CD4-positive, alpha-beta T cell (primary cell): ENCODE data around the gene S100A3. TPM values are rescaled to one million over a fixed set of nuclear protein-coding genes. Genes with fewer than 3 reads are reported as not detected.
A peak's percentile ranks its signal among the peaks of the same experiment; 100 is the strongest.

ENCODE experiments used
- ATAC-seq: fragments of 200-7000 bp; cut with Tn5 transposase; one replicate; pipeline ENCODE4 v1.10.0; 2022; ENCODE audit warnings: mild to moderate bottlenecking; ENCODE audit not compliant: poor library complexity
- CTCF ChIA-PET: fragments of 350-600 bp; sonication (Branson Sonifier 250); formaldehyde crosslinking; loops from one replicate; lab custom pipeline; 2021; ENCODE audit warnings: antibody characterized with exemption, inconsistent platforms; lab: Charles Lee
- POLR2A ChIA-PET: fragments of 350-600 bp; sonication (Branson Sonifier 250); formaldehyde crosslinking; loops from one replicate; lab custom pipeline; 2021; ENCODE audit warnings: antibody characterized with exemption, inconsistent platforms; lab: Charles Lee
- DNase-seq, 14 experiments: peaks; one replicate each; pipeline ENCODE4 v3.0.0-alpha.2; 2013 to 2020; ENCODE audit warnings: mixed read lengths in 2 of 14
- H3K27ac ChIP-seq, 2 donors: one replicate each; pipeline versions ENCODE4 v1.5.1 to v1.7.0; 2013; ENCODE audit warnings: low read length in 2 of 2, low read depth in 1 of 2, mild to moderate bottlenecking in 1 of 2
- H3K27me3 ChIP-seq, 2 experiments: 1 replicate in 1 of 2; 2 replicates in 1 of 2; pipeline versions ENCODE4 v1.6.1 to v1.7.0; 2013; ENCODE audit warnings: low read length in 2 of 2, control low read depth in 1 of 2, mild to moderate bottlenecking in 1 of 2, moderate library complexity in 1 of 2; ENCODE audit not compliant: insufficient read depth in 2 of 2, control insufficient read depth in 1 of 2
- H3K36me3 ChIP-seq: one replicate; pipeline ENCODE4 v1.6.1; 2013; ENCODE audit warnings: low read length, control low read depth; ENCODE audit not compliant: insufficient read depth
- H3K4me1 ChIP-seq: one replicate; pipeline ENCODE4 v1.6.1; 2013; ENCODE audit warnings: low read length, control low read depth; ENCODE audit not compliant: insufficient read depth
- H3K4me3 ChIP-seq: one replicate; pipeline ENCODE4 v1.5.1; 2013; ENCODE audit warnings: mild to moderate bottlenecking, low read length, moderate library complexity
- H3K9me3 ChIP-seq, 2 experiments: 1 replicate in 1 of 2; 2 replicates in 1 of 2; pipeline versions ENCODE4 v1.6.1 to v1.7.0; 2013; ENCODE audit warnings: low read length in 2 of 2, mild to moderate bottlenecking in 2 of 2, control low read depth in 1 of 2, moderate library complexity in 1 of 2; ENCODE audit not compliant: control insufficient read depth in 1 of 2, insufficient read depth in 1 of 2
- H3K27ac Mint-ChIP-seq: one replicate; pipeline ENCODE4 v1.8.0; 2020; ENCODE audit warnings: mixed read lengths
- H3K27me3 Mint-ChIP-seq: one replicate; pipeline ENCODE4 v1.8.0; 2021; ENCODE audit warnings: mixed read lengths
- H3K36me3 Mint-ChIP-seq: one replicate; pipeline ENCODE4 v1.8.0; 2021; ENCODE audit warnings: low read depth, mixed read lengths
- H3K4me1 Mint-ChIP-seq: one replicate; pipeline ENCODE4 v1.8.0; 2021; ENCODE audit warnings: low read depth, mixed read lengths
- H3K4me3 Mint-ChIP-seq: one replicate; pipeline ENCODE4 v1.8.0; 2020; ENCODE audit warnings: mild to moderate bottlenecking, mixed read lengths
- H3K9me3 Mint-ChIP-seq: one replicate; pipeline ENCODE4 v1.8.0; 2020; ENCODE audit warnings: mixed read lengths
- CTCF ChIP-seq: fragments of 200-600 bp; IDR thresholded peaks from one replicate; pipeline ENCODE4 v1.8.0; 2022; ENCODE audit warnings: antibody characterized with exemption, mild to moderate bottlenecking
- intact Hi-C, 2 experiments: fragments of 100-400 bp; cut with DNase I in 1 of 2; cut with micrococcal nuclease in 1 of 2; formaldehyde crosslinking; loops; one replicate each; pipeline versions ENCODE4 v1.15.1 to v1.9.0; 2023 to 2025; cut with DNase I, micrococcal nuclease
- total RNA-seq, 174 experiments: library from RNA in 2 of 174; stranded (reverse) in 2 of 174; gene quantifications; one replicate each; pipeline ENCODE4 v1.2.3 and lab custom pipeline; 2021 to 2026

The S100A3 gene
- total RNA-seq, 2 experiments from 2014 or later, result not detected

- no peak for TF ChIP-seq CTCF
- Histone ChIP-seq H3K27me3 (no peaks in the 10 kb centered on the region), H3K4me3 (no peak overlapping the region), H3K9me3 (no peaks in the 10 kb centered on the region), H3K4me1 (peaks cover 91% of the 10 kb centered on the region), H3K27ac (peak overlapping the region; percentile 78 to 83), H3K36me3 (peaks cover 26% of the 10 kb centered on the region)
- no peak for ATAC-seq
- ChIA-PET POLR2A (interaction anchor here (0.5 to 4.4 kb wide), 3 partner anchors 9 to 120 kb away, joined by 3 to 246 read pairs (median 12); partner anchors contain the start of gene S100A6), CTCF (interaction anchor here (2.4 to 6.4 kb wide), 2 partner anchors 9 to 25 kb away, joined by 12 to 55 read pairs; partner anchors contain the start of gene S100A6)
- Mint-ChIP-seq H3K27ac (peak overlapping the region; percentile 98), H3K36me3 (peaks cover 43% of the 10 kb centered on the region), H3K9me3 (no peaks in the 10 kb centered on the region), H3K4me3 (peak overlapping the region; percentile 88), H3K4me1 (peaks cover 83% of the 10 kb centered on the region), H3K27me3 (no peaks in the 10 kb centered on the region)
- DNase-seq, result no peak
- intact Hi-C loops, result no loop called here
These were observed 5.9 kb downstream of the S100A3 start for GRCh38 chr1:153542956-153543711.

GRCh38 chr1:153541641-153542590 is 7.1 kb downstream of the S100A3 start:
- H3K27me3 Mint-ChIP-seq, result no peaks in the 10 kb centered on the region
- ATAC-seq, result no peak
- intact Hi-C loops, result no loop called here
- Histone ChIP-seq H3K4me1 (peaks cover 89% of the 10 kb centered on the region), H3K36me3 (peaks cover 26% of the 10 kb centered on the region), H3K9me3 (no peaks in the 10 kb centered on the region), H3K27ac (peak overlapping the region; percentile 71 to 74), H3K27me3 (no peaks in the 10 kb centered on the region), H3K4me3 (no peak overlapping the region)
- ChIA-PET POLR2A (interaction anchor here (1.5 to 4.4 kb wide), 5 partner anchors 8 to 92 kb away, joined by 4 to 246 read pairs (median 19); partner anchors contain the start of genes CHTOP and S100A6), CTCF (interaction anchor here (1.5 to 6.4 kb wide), 3 partner anchors 8 to 27 kb away, joined by 4 to 55 read pairs (median 15); partner anchors contain the start of gene S100A6)
- no peaks in the 10 kb centered on the region for H3K9me3 Mint-ChIP-seq
- peak overlapping the region; percentile 98 for H3K27ac Mint-ChIP-seq
- peak overlapping the region; percentile 86 for H3K4me3 Mint-ChIP-seq
- peaks cover 43% of the 10 kb centered on the region for H3K36me3 Mint-ChIP-seq
- peaks cover 91% of the 10 kb centered on the region for H3K4me1 Mint-ChIP-seq
- no peak for DNase-seq
- no peak for TF ChIP-seq CTCF
